K562 (cell line): ENCODE results near the gene ARMCX5. TPM values are rescaled to one million over a fixed set of nuclear protein-coding genes. Genes with fewer than 3 reads are reported as not detected.

Experiments used
- ARHGAP35 ChIP-seq: fragments of 450-650 bp; IDR thresholded peaks from 2 replicates; pipeline ENCODE4 v1.6.1; 2018; ENCODE audit not compliant: partially characterized antibody
- ARID3B ChIP-seq: fragments of 250-450 bp; sonication (Bioruptor Pico); IDR thresholded peaks from 2 replicates; pipeline ENCODE4 v1.4.0; 2020; ENCODE audit warnings: borderline replicate concordance
- CBFA2T2 ChIP-seq: fragments of 450-650 bp; conservative IDR thresholded peaks from 2 replicates; pipeline ENCODE4 v1.6.1; 2017; ENCODE audit warnings: mild to moderate bottlenecking
- E2F8 ChIP-seq: fragments of 450-650 bp; IDR thresholded peaks from 2 replicates; pipeline ENCODE4 v1.7.1; 2018; ENCODE audit warnings: mild to moderate bottlenecking, low read depth; ENCODE audit not compliant: partially characterized antibody
- FOXK2 ChIP-seq, 2 experiments: fragments of 450-650 bp; IDR thresholded peaks in 1 of 2; conservative IDR thresholded peaks in 1 of 2; 2 replicates each; pipeline ENCODE4 v1.6.1; 2016; ENCODE audit warnings: low read depth in 2 of 2, mild to moderate bottlenecking in 1 of 2
- HEY1 ChIP-seq: fragments of 250-450 bp; sonication (Bioruptor Pico); IDR thresholded peaks from 2 replicates; pipeline ENCODE4 v1.5.0; 2020; ENCODE audit warnings: mild to moderate bottlenecking, moderate library complexity, borderline replicate concordance
- MNT ChIP-seq, 2 experiments: fragments of 450-650 bp; conservative IDR thresholded peaks; 2 replicates each; pipeline ENCODE4 v1.6.1; 2017; ENCODE audit warnings: mild to moderate bottlenecking in 2 of 2, moderate library complexity in 2 of 2
- PATZ1 ChIP-seq: fragments of 250-450 bp; sonication (Bioruptor Pico); IDR thresholded peaks from 2 replicates; pipeline ENCODE4 v1.5.0; 2020; ENCODE audit warnings: mild to moderate bottlenecking, borderline replicate concordance
- YY1 ChIP-seq, 3 experiments: IDR thresholded peaks; 2 replicates each; pipeline ENCODE4 v1.6.1; 2011; ENCODE audit warnings: low read length in 2 of 3, mild to moderate bottlenecking in 2 of 3, moderate library complexity in 2 of 3, borderline replicate concordance in 1 of 3, control low read depth in 1 of 3, low read depth in 1 of 3; ENCODE audit not compliant: insufficient read depth in 3 of 3, insufficient replicate concordance in 2 of 3, control insufficient read depth in 1 of 3, insufficient read length in 1 of 3; ENCODE audit errors: extremely low read depth in 1 of 3
- ZBTB34 ChIP-seq: fragments of 250-450 bp; sonication (Bioruptor Pico); IDR thresholded peaks from 2 replicates; pipeline ENCODE4 v1.8.0; 2021; ENCODE audit warnings: mild to moderate bottlenecking, moderate library complexity
- ZFP30 ChIP-seq: fragments of 250-450 bp; sonication (Bioruptor Pico); IDR thresholded peaks from 2 replicates; pipeline ENCODE4 v1.8.0; 2022; ENCODE audit warnings: moderate library complexity, mild to moderate bottlenecking, inconsistent platforms, borderline replicate concordance
- ZNF212 ChIP-seq: fragments of 450-650 bp; formaldehyde crosslinking; IDR thresholded peaks from 2 replicates; pipeline ENCODE4 v1.4.0; 2020; ENCODE audit warnings: mild to moderate bottlenecking
- ZNF655 ChIP-seq: fragments of 250-450 bp; sonication (Bioruptor Pico); IDR thresholded peaks from 2 replicates; pipeline ENCODE4 v1.5.0; 2021
- polyA plus RNA-seq, 8 experiments: library from polyadenylated mRNA; depleted of rRNA in 4 of 8; stranded (reverse) in 5 of 8; unstranded in 3 of 8; fragments of >200 nt; fragmentation: Nextera tagmentation in 2 of 8; fragmentation: Illumina TruSeq in 1 of 8; extraction: Ambion mirVana in 2 of 8; extraction: Trizol in 1 of 8; gene quantifications; 2 replicates each; pipeline versions ENCODE4 v1.2.1 to v1.2.3, GENCODE V29; 2011 to 2014; ENCODE audit warnings: inconsistent platforms in 1 of 8, missing spikeins in 1 of 8
- total RNA-seq, 7 experiments: library from RNA; depleted of rRNA in 6 of 7; stranded (reverse); fragments of >200 nt in 6 of 7; fragmentation: Illumina TruSeq in 2 of 7; extraction: Trizol in 2 of 7; gene quantifications; 2 replicates each; pipeline versions ENCODE4 v1.2.1 to v1.2.3, GENCODE V29; 2011 to 2021; ENCODE audit warnings: low replicate concordance in 1 of 7

The ARMCX5 gene
- total and polyA plus RNA-seq, 9 of the 15 experiments (the other 6 are each of a cell fraction or from before 2014, with no cell fraction given) = 13.4 to 29.4 (median 17.3) TPM

- no peak for TF ChIP-seq FOXK2 (conservative IDR thresholded peaks at IDR 0.05 in 1 of 2, IDR thresholded peaks at IDR 0.05 in 1 of 2; ENCODE audit: low read depth in 2 of 2)
- TF ChIP-seq ZBTB34 (CRISPR knock-in tag) = no peak
- TF ChIP-seq CBFA2T2 = no peak
- no peak for TF ChIP-seq ZNF212 (CRISPR knock-in tag)
- no peak for TF ChIP-seq ZNF655 (CRISPR knock-in tag)
- no peak for TF ChIP-seq ARHGAP35
- TF ChIP-seq ZFP30 = no peak
- TF ChIP-seq PATZ1 (CRISPR knock-in tag) = no peak
- peak; percentile 72 to 83 for TF ChIP-seq MNT (conservative IDR thresholded peaks at IDR 0.05)
- peak; percentile 19 to 79 (median 42) for TF ChIP-seq YY1 (IDR thresholded peaks at IDR 0.05; ENCODE audit: borderline replicate concordance in 1 of 3, control insufficient read depth in 1 of 3, extremely low read depth in 1 of 3, insufficient read depth in 3 of 3, insufficient read length in 1 of 3, insufficient replicate concordance in 2 of 3, low read depth in 1 of 3, low read length in 2 of 3)
- TF ChIP-seq ARID3B (CRISPR knock-in tag) = no peak
- no peak for TF ChIP-seq HEY1
- TF ChIP-seq E2F8 = no peak
Observed at GRCh38 chrX:102599084-102599950, at the start of gene ARMCX5 (continued).
